Epithelial cell of alveolus of lung (primary cell): Measurements from ENCODE around the gene ECSIT. TPM values are rescaled to one million over a fixed set of nuclear protein-coding genes. Genes with fewer than 3 reads are reported as not detected.

ENCODE experiments used
- total RNA-seq: library from RNA; depleted of rRNA; stranded (reverse); fragments of >200 nt; gene quantifications from 2 replicates; pipeline ENCODE4 v1.2.1, GENCODE V29; 2015

Gene ECSIT
- total RNA-seq: 45.4 and 46.0 TPM in 2 replicates

GRCh38 chr19:11528551-11529341, at the start of gene ECSIT:
Gene ECSIT (minus strand): TSS chr19:11529134. CDS start chr19:11519170, 9,964 bp downstream.

DNA sequence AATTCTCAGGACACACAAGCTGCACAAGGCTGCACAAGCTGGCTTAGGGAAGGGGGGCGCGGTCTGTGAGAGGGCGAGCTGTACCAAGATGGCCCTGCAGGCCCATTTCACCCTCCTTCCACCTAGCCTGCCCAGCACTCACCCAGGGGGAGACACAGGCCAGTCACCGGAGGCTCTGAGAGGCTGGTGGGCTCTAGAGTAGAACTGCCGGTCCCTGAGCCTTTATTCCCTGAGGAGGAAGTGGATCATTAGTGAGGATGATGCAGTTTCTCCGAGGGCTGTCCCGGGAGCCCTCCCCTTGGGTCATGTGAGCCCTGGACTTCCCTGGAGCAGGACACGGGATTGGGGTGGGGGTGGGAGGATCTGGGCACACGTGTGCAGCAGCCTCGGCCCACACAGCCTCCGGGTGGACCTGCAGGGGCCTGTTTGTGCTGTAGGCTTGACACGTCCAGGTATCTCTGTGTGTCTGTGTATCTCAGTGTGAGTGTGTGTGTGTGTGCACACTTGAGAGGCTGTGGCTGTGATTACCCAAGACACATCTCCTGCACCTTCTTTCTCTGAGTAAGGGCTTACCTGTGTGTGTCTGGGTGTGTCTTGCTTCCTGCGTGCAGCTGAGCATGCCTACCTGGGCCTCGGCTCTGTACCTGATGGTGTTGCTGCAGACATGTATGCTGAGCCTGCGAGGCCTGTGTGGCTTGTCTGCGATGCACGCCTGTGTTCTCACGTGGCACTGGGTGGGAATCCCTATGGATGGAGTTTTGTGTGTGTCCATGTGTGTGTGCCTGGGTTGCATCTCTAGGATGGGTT, 48.7 kb upstream of the ECSIT start, which contains the start of gene ACP5:
TSS of gene ACP5 (minus strand) at position 195 of the 807 bp plus-strand sequence. CDS start 328 bp downstream, outside the sequence.

DNA sequence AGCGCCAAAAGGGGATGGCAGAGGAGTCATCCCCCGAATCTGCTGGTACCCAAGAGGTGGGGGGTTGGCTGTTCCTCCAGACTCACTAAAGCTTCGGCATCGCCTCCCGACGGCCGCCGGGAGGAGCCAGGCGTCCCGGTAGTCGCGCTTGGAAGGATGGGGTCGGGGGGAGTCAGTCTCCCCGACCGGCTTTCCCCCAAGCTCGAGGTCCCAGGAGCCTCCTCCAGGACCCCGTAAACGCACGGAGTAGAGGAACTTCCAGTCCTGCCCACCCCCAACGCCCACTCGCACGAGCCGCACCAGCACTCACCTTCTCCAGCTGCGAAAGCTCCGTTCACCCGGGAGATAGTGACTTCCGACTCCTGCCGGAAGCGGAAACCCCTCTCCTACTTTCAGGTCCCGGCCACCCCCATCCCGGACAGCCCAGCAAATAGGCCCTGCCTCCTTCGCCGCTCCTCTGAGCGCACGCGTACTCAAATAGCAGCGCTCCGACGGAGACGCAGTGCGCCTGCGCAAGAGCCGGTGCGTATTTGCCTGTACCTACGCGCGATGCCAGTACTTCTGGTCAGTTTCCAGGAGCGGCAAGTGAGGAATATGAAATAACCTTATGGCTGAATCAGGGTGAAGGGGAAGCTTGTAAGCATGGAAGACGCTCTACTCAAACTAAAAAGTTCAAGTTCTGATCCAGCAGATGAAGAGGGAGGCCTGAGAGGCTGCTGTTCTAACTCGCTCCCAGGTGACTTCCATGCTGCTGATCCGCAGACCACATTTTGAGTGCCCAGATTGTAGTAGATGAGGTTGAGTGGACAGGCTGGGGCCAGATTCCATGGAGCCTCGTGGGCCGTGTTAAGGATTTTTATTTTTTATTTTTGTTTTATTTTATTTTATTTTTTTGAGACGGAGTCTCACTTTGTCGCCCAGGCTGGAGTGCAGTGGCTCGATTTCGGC, 30.2 kb upstream of the ECSIT start, which contains the start of gene ELOF1:
TSS of gene ELOF1 (minus strand) at position 350 of the 948 bp plus-strand sequence. CDS start 4,883 bp downstream, outside the sequence.

GRCh38 chr19:11538232-11539036, 9.5 kb upstream of the ECSIT start, which contains the start of gene CNN1:
Gene CNN1 (plus strand): TSS chr19:11538851. CDS start chr19:11538928, 77 bp downstream.

GRCh38 chr19:11505504-11506100, 23.3 kb downstream of the ECSIT start, which contains the start of gene ZNF653:
Gene ZNF653 (minus strand): TSS chr19:11505839. CDS start chr19:11505786, 53 bp downstream.

GRCh38 chr19:11480715-11481533, 48.0 kb downstream of the ECSIT start, which contains the start of gene ELAVL3:
Gene ELAVL3 (minus strand): TSS chr19:11481046. CDS start chr19:11480608, 438 bp downstream.

Other genes starting within 250 kb of the ECSIT start
- gene TSPAN16, start 233.0 kb downstream of the ECSIT start, total RNA-seq: not detected in 2 replicates
- gene RAB3D, start 189.5 kb downstream of the ECSIT start, total RNA-seq: 18.2 and 21.1 TPM in 2 replicates
- gene TMEM205, start 182.9 kb downstream of the ECSIT start, total RNA-seq: 221 and 282 TPM in 2 replicates
- gene CCDC159, start 182.6 kb downstream of the ECSIT start, total RNA-seq: 6.2 and 9.4 TPM in 2 replicates
- 23.4 and 46.5 TPM in 2 replicates for gene PLPPR2, start 173.7 kb downstream of the ECSIT start, total RNA-seq
- gene SWSAP1, start 154.5 kb downstream of the ECSIT start, total RNA-seq: 1.2 and 4.6 TPM in 2 replicates
- 6.9 and 15.4 TPM in 2 replicates for gene EPOR, start 144.8 kb downstream of the ECSIT start, total RNA-seq
- under 0.01 and 1.2 TPM in 2 replicates for gene RGL3, start 109.8 kb downstream of the ECSIT start, total RNA-seq
- 0.13 TPM in 1 of 2 replicates, not detected in the other for gene ODAD3, start 94.0 kb downstream of the ECSIT start, total RNA-seq
- 263 and 309 TPM in 2 replicates for gene PRKCSH, start 93.5 kb downstream of the ECSIT start, total RNA-seq
- gene ELAVL3, start 48.1 kb downstream of the ECSIT start, total RNA-seq: 0.52 TPM in 1 of 2 replicates, not detected in the other
- 5.2 and 10.1 TPM in 2 replicates for gene ZNF653, start 23.3 kb downstream of the ECSIT start, total RNA-seq
- 2.6 and 38.0 TPM in 2 replicates for gene CNN1, start 9.7 kb upstream of the ECSIT start, total RNA-seq
- gene ELOF1, start 30.1 kb upstream of the ECSIT start, total RNA-seq: 41.0 and 44.6 TPM in 2 replicates
- gene ACP5, start 48.5 kb upstream of the ECSIT start, total RNA-seq: 1.9 TPM in 1 of 2 replicates, not detected in the other
- 14.7 and 16.5 TPM in 2 replicates for gene ZNF627, start 68.3 kb upstream of the ECSIT start, total RNA-seq
- gene ZNF823, start 209.8 kb upstream of the ECSIT start, total RNA-seq: 3.0 and 3.4 TPM in 2 replicates
- 2.1 and 2.5 TPM in 2 replicates for gene ZNF441, start 237.9 kb upstream of the ECSIT start, total RNA-seq